ENCODE data around the gene CAMK2G.

CAMK2G gene

DNA sequence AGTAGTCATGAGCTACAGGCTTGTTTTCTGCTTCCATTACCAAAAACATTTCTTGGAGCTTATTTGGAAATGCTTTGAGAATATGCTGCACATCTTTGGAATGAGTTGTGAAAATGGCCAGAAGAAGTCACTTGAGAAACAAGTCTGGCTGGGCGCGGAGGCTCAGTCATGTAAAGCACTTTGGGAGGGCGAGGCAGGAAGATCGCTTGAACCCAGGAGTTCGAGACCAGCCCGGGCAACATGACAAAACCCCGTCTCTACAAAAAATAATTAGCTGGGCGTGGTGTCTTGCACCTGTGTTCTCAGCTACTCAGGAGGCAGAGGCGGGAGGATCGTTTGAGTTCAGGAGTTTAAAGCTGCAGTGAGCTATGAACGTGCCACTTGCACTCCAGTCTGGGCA, 93.4 kb downstream of the CAMK2G start (continued):
- TF ChIP-seq, protein P1, sequence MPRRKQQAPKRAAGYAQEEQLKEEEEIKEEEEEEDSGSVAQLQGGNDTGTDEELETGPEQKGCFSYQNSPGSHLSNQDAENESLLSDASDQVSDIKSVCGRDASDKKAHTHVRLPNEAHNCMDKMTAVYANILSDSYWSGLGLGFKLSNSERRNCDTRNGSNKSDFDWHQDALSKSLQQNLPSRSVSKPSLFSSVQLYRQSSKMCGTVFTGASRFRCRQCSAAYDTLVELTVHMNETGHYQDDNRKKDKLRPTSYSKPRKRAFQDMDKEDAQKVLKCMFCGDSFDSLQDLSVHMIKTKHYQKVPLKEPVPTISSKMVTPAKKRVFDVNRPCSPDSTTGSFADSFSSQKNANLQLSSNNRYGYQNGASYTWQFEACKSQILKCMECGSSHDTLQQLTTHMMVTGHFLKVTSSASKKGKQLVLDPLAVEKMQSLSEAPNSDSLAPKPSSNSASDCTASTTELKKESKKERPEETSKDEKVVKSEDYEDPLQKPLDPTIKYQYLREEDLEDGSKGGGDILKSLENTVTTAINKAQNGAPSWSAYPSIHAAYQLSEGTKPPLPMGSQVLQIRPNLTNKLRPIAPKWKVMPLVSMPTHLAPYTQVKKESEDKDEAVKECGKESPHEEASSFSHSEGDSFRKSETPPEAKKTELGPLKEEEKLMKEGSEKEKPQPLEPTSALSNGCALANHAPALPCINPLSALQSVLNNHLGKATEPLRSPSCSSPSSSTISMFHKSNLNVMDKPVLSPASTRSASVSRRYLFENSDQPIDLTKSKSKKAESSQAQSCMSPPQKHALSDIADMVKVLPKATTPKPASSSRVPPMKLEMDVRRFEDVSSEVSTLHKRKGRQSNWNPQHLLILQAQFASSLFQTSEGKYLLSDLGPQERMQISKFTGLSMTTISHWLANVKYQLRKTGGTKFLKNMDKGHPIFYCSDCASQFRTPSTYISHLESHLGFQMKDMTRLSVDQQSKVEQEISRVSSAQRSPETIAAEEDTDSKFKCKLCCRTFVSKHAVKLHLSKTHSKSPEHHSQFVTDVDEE (CRISPR knock-in tag; IDR thresholded peaks at IDR 0.05), result no peak
- TF ChIP-seq ZNF70 (CRISPR knock-in tag; IDR thresholded peaks at IDR 0.05) (no peak), BACH2 (CRISPR knock-in tag; IDR thresholded peaks at IDR 0.05; ENCODE audit: borderline replicate concordance) (no peak)
- TF ChIP-seq, protein P2, sequence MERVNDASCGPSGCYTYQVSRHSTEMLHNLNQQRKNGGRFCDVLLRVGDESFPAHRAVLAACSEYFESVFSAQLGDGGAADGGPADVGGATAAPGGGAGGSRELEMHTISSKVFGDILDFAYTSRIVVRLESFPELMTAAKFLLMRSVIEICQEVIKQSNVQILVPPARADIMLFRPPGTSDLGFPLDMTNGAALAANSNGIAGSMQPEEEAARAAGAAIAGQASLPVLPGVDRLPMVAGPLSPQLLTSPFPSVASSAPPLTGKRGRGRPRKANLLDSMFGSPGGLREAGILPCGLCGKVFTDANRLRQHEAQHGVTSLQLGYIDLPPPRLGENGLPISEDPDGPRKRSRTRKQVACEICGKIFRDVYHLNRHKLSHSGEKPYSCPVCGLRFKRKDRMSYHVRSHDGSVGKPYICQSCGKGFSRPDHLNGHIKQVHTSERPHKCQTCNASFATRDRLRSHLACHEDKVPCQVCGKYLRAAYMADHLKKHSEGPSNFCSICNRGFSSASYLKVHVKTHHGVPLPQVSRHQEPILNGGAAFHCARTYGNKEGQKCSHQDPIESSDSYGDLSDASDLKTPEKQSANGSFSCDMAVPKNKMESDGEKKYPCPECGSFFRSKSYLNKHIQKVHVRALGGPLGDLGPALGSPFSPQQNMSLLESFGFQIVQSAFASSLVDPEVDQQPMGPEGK (CRISPR knock-in tag; IDR thresholded peaks at IDR 0.05; ENCODE audit: borderline replicate concordance), result no peak

DNA sequence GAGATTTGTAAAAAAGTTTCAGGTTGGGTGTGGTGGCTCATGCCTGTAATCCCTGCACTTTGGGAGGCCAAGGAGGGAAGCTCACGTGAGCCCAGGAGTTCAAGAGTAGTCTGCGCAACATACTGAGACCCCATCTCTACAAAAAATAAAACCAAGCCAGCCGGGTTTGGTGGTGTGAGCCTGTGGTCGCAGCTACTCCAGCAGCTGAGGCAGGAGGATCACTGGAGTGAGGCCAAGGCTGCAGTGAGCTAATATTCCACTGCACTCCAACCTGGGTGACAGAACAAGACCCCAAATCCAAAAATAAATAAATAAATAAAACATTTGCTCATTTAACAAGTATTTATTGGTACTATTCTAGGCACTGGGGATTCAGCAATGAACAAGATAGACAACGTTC, 94.1 kb downstream of the CAMK2G start:
- TF ChIP-seq TOX (CRISPR knock-in tag; IDR thresholded peaks at IDR 0.05; ENCODE audit: borderline replicate concordance) (no peak), ISL1 (CRISPR knock-in tag; IDR thresholded peaks at IDR 0.05) (no peak), ZC3H10 (CRISPR knock-in tag; IDR thresholded peaks at IDR 0.05) (no peak), TCF4 (CRISPR knock-in tag; IDR thresholded peaks at IDR 0.05; ENCODE audit: borderline replicate concordance) (no peak), ZFP30 (CRISPR knock-in tag; IDR thresholded peaks at IDR 0.05) (no peak), BACH2 (CRISPR knock-in tag; IDR thresholded peaks at IDR 0.05; ENCODE audit: borderline replicate concordance) (no peak), GLIS3 (CRISPR knock-in tag; IDR thresholded peaks at IDR 0.05) (no peak), RARB (CRISPR knock-in tag; IDR thresholded peaks at IDR 0.05) (no peak), CSDC2 (CRISPR knock-in tag; IDR thresholded peaks at IDR 0.05) (no peak), ZFP3 (CRISPR knock-in tag; IDR thresholded peaks at IDR 0.05) (no peak), ZNF565 (CRISPR knock-in tag; conservative IDR thresholded peaks at IDR 0.05; ENCODE audit: low read depth) (no peak), ESRRG (CRISPR knock-in tag; IDR thresholded peaks at IDR 0.05) (no peak), ZNF8 (CRISPR knock-in tag; IDR thresholded peaks at IDR 0.05) (no peak)
- TF ChIP-seq, protein P3, sequence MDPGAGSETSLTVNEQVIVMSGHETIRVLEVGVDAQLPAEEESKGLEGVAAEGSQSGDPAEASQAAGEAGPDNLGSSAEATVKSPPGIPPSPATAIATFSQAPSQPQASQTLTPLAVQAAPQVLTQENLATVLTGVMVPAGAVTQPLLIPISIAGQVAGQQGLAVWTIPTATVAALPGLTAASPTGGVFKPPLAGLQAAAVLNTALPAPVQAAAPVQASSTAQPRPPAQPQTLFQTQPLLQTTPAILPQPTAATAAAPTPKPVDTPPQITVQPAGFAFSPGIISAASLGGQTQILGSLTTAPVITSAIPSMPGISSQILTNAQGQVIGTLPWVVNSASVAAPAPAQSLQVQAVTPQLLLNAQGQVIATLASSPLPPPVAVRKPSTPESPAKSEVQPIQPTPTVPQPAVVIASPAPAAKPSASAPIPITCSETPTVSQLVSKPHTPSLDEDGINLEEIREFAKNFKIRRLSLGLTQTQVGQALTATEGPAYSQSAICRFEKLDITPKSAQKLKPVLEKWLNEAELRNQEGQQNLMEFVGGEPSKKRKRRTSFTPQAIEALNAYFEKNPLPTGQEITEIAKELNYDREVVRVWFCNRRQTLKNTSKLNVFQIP (CRISPR knock-in tag; IDR thresholded peaks at IDR 0.05; ENCODE audit: borderline replicate concordance, low read depth), result no peak
- TF ChIP-seq, protein P1 (CRISPR knock-in tag; IDR thresholded peaks at IDR 0.05), result no peak
- ATAC-seq, result no peak

DNA sequence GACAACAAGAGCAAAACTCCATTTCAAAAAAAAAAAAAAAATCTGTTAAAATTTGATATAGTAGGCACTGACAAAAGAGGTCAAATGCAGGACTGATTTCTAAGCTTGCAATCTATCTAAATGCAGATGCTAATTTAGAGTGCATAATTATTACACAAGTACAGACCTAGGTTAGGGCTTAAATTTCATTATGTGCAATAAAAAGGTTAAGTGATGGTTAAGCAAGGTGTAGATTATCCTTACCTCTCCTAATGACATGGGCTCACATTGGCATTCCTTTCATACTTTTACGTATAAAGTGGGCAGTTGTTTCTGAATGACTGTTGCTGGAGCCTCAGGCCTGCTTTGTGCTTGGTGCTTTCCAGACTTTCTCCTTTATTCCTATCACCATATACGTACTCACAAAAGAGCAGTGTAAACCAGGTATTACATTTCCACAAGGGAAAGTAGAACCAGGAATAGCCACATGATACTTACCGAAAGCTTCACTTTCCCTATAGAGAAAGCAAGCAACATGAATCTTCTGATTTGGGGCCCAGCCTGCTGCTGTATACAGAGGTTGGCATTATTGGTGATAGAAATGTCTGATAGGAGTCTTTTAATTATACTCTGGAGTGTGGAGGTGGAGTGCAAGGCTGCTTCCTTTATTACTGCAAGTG, 94.7 kb downstream of the CAMK2G start:
- TF ChIP-seq ZFP30 (CRISPR knock-in tag; IDR thresholded peaks at IDR 0.05) (no peak), ISL1 (CRISPR knock-in tag; IDR thresholded peaks at IDR 0.05) (no peak), TOX (CRISPR knock-in tag; IDR thresholded peaks at IDR 0.05; ENCODE audit: borderline replicate concordance) (no peak), RARB (CRISPR knock-in tag; IDR thresholded peaks at IDR 0.05) (no peak), ZFP3 (CRISPR knock-in tag; IDR thresholded peaks at IDR 0.05) (no peak)
- TF ChIP-seq, protein P3 (CRISPR knock-in tag; IDR thresholded peaks at IDR 0.05; ENCODE audit: borderline replicate concordance, low read depth), result no peak
- ATAC-seq, result no peak
